Endothelial cell of umbilical vein (primary cell): Measurements from ENCODE around the gene AHRR. TPM values are rescaled to one million over a fixed set of nuclear protein-coding genes. Genes with fewer than 3 reads are reported as not detected.

Experiments
- BruUV-seq: library from RNA; stranded (reverse); fragments of 400-500 nt; replicated peaks from 2 replicates; lab custom pipeline; 2021; lab: Mats Ljungman, UMichigan
- CTCF ChIA-PET: fragments of 300-600, 350-600 bp; sonication (Branson Sonifier 250); formaldehyde crosslinking; loops from one replicate; lab custom pipeline; 2021; ENCODE audit warnings: antibody characterized with exemption, inconsistent platforms; lab: Charles Lee
- POLR2A ChIA-PET: fragments of 300-600, 350-600 bp; sonication (Branson Sonifier 250); formaldehyde crosslinking; loops from one replicate; lab custom pipeline; 2021; ENCODE audit warnings: antibody characterized with exemption, inconsistent platforms; lab: Charles Lee
- DNase-seq: peaks from one replicate; pipeline ENCODE4 v3.0.0-alpha.2; 2011; ENCODE audit warnings: low read depth, low spot score
- FAIRE-seq: peaks from 2 replicates; lab custom pipeline; 2011; peaks lifted over from hg19 to GRCh38; lab: Jason Lieb, UNC
- H2AFZ ChIP-seq: 2 replicates; pipeline ENCODE4 v1.6.0; 2012; ENCODE audit warnings: low read depth, low read length, control low read depth, inconsistent platforms
- H3K27ac ChIP-seq: 2 replicates; pipeline ENCODE4 v1.5.1; 2011; ENCODE audit warnings: low read depth, mild to moderate bottlenecking, control low read depth, low read length, moderate library complexity; ENCODE audit not compliant: insufficient read depth
- H3K27me3 ChIP-seq, 2 experiments: 2 replicates each; pipeline versions ENCODE4 v1.6.0 to v1.6.1; 2011; ENCODE audit warnings: low read length in 2 of 2, mixed read lengths in 1 of 2; ENCODE audit not compliant: control insufficient read depth in 2 of 2, insufficient read depth in 2 of 2
- H3K36me3 ChIP-seq, 2 experiments: 2 replicates in 1 of 2; 3 replicates in 1 of 2; pipeline ENCODE4 v1.5.1; 2011; ENCODE audit warnings: low read length in 2 of 2, mild to moderate bottlenecking in 1 of 2, moderate library complexity in 1 of 2; ENCODE audit not compliant: control insufficient read depth in 2 of 2, insufficient read depth in 2 of 2; ENCODE audit errors: extremely low read depth in 1 of 2
- H3K4me1 ChIP-seq: 3 replicates; pipeline ENCODE4 v1.5.1; 2011; ENCODE audit warnings: mild to moderate bottlenecking, low read length; ENCODE audit not compliant: control insufficient read depth, insufficient read depth; ENCODE audit errors: extremely low read depth
- H3K4me2 ChIP-seq: 2 replicates; pipeline ENCODE4 v1.6.1; 2011; ENCODE audit warnings: low read length, control low read depth, mixed read lengths; ENCODE audit not compliant: insufficient read depth
- H3K4me3 ChIP-seq, 3 experiments: fragments of 200-600 bp in 1 of 3; sonication (generic), shearing (Covaris generic) in 1 of 3; replicated peaks in 1 of 3; 2 replicates each; pipeline ENCODE4 v1.5.1; 2011 to 2016; ENCODE audit warnings: control low read depth in 3 of 3, low read length in 3 of 3, mild to moderate bottlenecking in 2 of 3, inconsistent platforms in 1 of 3, low read depth in 1 of 3, moderate library complexity in 1 of 3; ENCODE audit not compliant: insufficient read depth in 1 of 3
- H3K79me2 ChIP-seq: 2 replicates; pipeline ENCODE4 v1.6.0; 2012; ENCODE audit warnings: low read length, inconsistent platforms; ENCODE audit not compliant: control insufficient read depth, insufficient read depth
- H3K9ac ChIP-seq: replicated peaks from 2 replicates; pipeline ENCODE3; 2011; ENCODE audit warnings: low read length, control low read depth; ENCODE audit not compliant: insufficient read depth; ENCODE audit errors: extremely low read depth
- H3K9me1 ChIP-seq: replicated peaks from 3 replicates; pipeline ENCODE4 v1.6.0; 2011; ENCODE audit warnings: mild to moderate bottlenecking, low read length; ENCODE audit not compliant: control insufficient read depth, insufficient read depth; ENCODE audit errors: extremely low read depth
- H3K9me3 ChIP-seq: replicated peaks from 2 replicates; pipeline ENCODE4 v1.5.1; 2012; ENCODE audit warnings: low read length, inconsistent platforms; ENCODE audit not compliant: control insufficient read depth, insufficient read depth
- H4K20me1 ChIP-seq: replicated peaks from 2 replicates; pipeline ENCODE3; 2011; ENCODE audit warnings: mild to moderate bottlenecking, low read length; ENCODE audit not compliant: control insufficient read depth, insufficient read depth; ENCODE audit errors: extremely low read depth
- EZH2 ChIP-seq: IDR thresholded peaks from 2 replicates; pipeline ENCODE4 v1.6.1; 2012; ENCODE audit warnings: borderline replicate concordance, low read depth, mild to moderate bottlenecking, moderate library complexity, low read length, inconsistent platforms; ENCODE audit not compliant: severe bottlenecking
- FOS ChIP-seq: IDR thresholded peaks from 2 replicates; pipeline ENCODE4 v1.6.1; 2011; ENCODE audit warnings: mild to moderate bottlenecking, low read length, moderate library complexity, borderline replicate concordance; ENCODE audit not compliant: insufficient read depth
- GATA2 ChIP-seq: IDR thresholded peaks from 2 replicates; pipeline ENCODE4 v1.7.0; 2011; ENCODE audit warnings: low read depth, mild to moderate bottlenecking, moderate library complexity, mixed read lengths, low read length; ENCODE audit not compliant: insufficient read length, insufficient read depth
- JUN ChIP-seq: IDR thresholded peaks from 2 replicates; pipeline ENCODE4 v1.6.1; 2011; ENCODE audit warnings: borderline replicate concordance, low read depth; ENCODE audit not compliant: insufficient read length, insufficient read depth
- MYC ChIP-seq: IDR thresholded peaks from one replicate; pipeline ENCODE4 v1.6.1; 2011; ENCODE audit warnings: mild to moderate bottlenecking, low read depth, low read length
- POLR2A ChIP-seq: IDR thresholded peaks from 2 replicates; pipeline ENCODE4 v1.6.1; 2012; ENCODE audit warnings: low read depth, mild to moderate bottlenecking, control low read depth, low read length
- POLR2AphosphoS5 ChIP-seq: IDR thresholded peaks from 2 replicates; pipeline ENCODE4 v1.6.1; 2012; ENCODE audit warnings: low read depth, mild to moderate bottlenecking, control low read depth, low read length, moderate library complexity; ENCODE audit not compliant: insufficient read depth
- dilution Hi-C: fragments of 300-500 bp; cut with MboI; formaldehyde crosslinking; loops from one replicate; pipeline ENCODE4 v1.15.0; 2019; ENCODE audit warnings: low sequenced_read_pairs; ENCODE audit not compliant: extremely low pct_ligation_motif_present
- intact Hi-C: fragments of 100-400 bp; cut with micrococcal nuclease; formaldehyde crosslinking; loops from one replicate; pipeline ENCODE4 v1.10.0; 2022
- polyA plus RNA-seq, 4 experiments: library from polyadenylated mRNA; depleted of rRNA in 3 of 4; stranded (reverse) in 3 of 4; unstranded in 1 of 4; fragments of >200 nt; gene quantifications; 2 replicates each; pipeline versions ENCODE4 v1.2.1 to v1.2.3, GENCODE V29; 2011 to 2012; ENCODE audit warnings: missing spikeins in 1 of 4
- total RNA-seq: library from RNA; stranded (reverse); gene quantifications from 2 replicates; pipeline ENCODE4 v1.2.3, GENCODE V29; 2021
- TF ChIP-seq, protein P1 (sequence below), 2 donors: IDR thresholded peaks; 1 replicate in 1 of 2; 2 replicates in 1 of 2; pipeline ENCODE4 v1.5.1; 2011; ENCODE audit warnings: low read length in 2 of 2, mild to moderate bottlenecking in 2 of 2, moderate library complexity in 2 of 2, control low read depth in 1 of 2, inconsistent platforms in 1 of 2, low read depth in 1 of 2; ENCODE audit not compliant: insufficient read depth in 1 of 2; ENCODE audit errors: extremely low read depth in 1 of 2
- TF ChIP-seq, protein P2 (sequence below): IDR thresholded peaks from 2 replicates; pipeline ENCODE4 v1.6.1; 2011; ENCODE audit not compliant: insufficient read depth, insufficient read length

Gene AHRR
- total and polyA plus RNA-seq, 2 donors (not counting 3 experiments of a cell fraction or from before 2014, with no cell fraction given) = 3.1 to 7.3 TPM

DNA sequence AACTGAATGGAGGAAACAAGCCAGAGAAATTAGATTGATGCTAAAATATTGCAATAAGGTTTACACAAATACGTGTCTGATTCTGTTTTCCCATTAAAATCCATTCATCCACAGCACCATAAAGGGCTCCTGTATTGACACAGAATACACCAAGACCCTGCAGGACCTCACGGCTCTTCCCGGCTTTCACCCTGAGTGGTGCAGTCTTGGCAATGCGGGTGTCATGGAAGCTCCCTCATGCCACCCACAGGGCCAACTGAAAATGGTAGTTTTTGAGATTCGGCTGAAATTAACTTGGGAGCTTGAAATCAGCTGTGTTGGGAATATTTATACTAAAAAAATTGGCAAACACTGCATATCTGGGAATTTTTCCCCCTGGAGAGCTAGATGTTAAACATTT is 104.2 kb downstream of the AHRR start:
- no peak overlapping the region for H3K4me2 ChIP-seq
- dilution Hi-C loops (no loop called here), intact Hi-C loops (no loop called here)
- no peaks in the 10 kb centered on the region for H3K4me1 ChIP-seq
- H3K9ac ChIP-seq = no peak overlapping the region
- no peak overlapping the region for H3K27ac ChIP-seq
- H3K79me2 ChIP-seq = no peaks in the 10 kb centered on the region
- POLR2A ChIA-PET = no interaction called here
- H3K9me1 ChIP-seq = no peaks in the 10 kb centered on the region
- CTCF ChIA-PET = interaction anchor here (0.6 to 1.9 kb wide), 13 partner anchors 10 to 237 kb away, joined by 3 to 39 read pairs (median 4); partner anchors contain the start of gene AHRR
- no peak overlapping the region for H3K4me3 ChIP-seq
- no peak overlapping the region for H2AFZ ChIP-seq
- no peaks in the 10 kb centered on the region for H4K20me1 ChIP-seq
- no peaks in the 10 kb centered on the region for H3K36me3 ChIP-seq
- FAIRE-seq (peak; percentile 40), DNase-seq (peak; percentile 20)
- BruUV-seq = no TSS peak
- TF ChIP-seq, protein P1, sequence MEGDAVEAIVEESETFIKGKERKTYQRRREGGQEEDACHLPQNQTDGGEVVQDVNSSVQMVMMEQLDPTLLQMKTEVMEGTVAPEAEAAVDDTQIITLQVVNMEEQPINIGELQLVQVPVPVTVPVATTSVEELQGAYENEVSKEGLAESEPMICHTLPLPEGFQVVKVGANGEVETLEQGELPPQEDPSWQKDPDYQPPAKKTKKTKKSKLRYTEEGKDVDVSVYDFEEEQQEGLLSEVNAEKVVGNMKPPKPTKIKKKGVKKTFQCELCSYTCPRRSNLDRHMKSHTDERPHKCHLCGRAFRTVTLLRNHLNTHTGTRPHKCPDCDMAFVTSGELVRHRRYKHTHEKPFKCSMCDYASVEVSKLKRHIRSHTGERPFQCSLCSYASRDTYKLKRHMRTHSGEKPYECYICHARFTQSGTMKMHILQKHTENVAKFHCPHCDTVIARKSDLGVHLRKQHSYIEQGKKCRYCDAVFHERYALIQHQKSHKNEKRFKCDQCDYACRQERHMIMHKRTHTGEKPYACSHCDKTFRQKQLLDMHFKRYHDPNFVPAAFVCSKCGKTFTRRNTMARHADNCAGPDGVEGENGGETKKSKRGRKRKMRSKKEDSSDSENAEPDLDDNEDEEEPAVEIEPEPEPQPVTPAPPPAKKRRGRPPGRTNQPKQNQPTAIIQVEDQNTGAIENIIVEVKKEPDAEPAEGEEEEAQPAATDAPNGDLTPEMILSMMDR (IDR thresholded peaks at IDR 0.05; ENCODE audit: extremely low read depth in 1 of 2, insufficient read depth in 1 of 2, low read depth in 1 of 2, low read length in 2 of 2) = peak; percentile 8 to 24
- TF ChIP-seq, protein P2, sequence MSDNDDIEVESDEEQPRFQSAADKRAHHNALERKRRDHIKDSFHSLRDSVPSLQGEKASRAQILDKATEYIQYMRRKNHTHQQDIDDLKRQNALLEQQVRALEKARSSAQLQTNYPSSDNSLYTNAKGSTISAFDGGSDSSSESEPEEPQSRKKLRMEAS = no peak
- TF ChIP-seq EZH2 (no peak), JUN (no peak), POLR2AphosphoS5 (no peak), MYC (no peak), FOS (no peak), GATA2 (no peak), POLR2A (no peak)
- H3K27me3 ChIP-seq = no peaks in the 10 kb centered on the region
- no peaks in the 10 kb centered on the region for H3K9me3 ChIP-seq
